Fibroblast of mammary gland (primary cell): Measurements from ENCODE around the gene GNL3.

Source experiments
- DNase-seq: peaks from one replicate; pipeline ENCODE4 v3.0.0-alpha.2; 2010; ENCODE audit warnings: low read depth
- H3K4me3 ChIP-seq: 2 replicates; pipeline ENCODE4 v1.5.1; 2011; ENCODE audit warnings: low read depth, mild to moderate bottlenecking, low read length, moderate library complexity; ENCODE audit not compliant: control insufficient read depth
- CTCF ChIP-seq: conservative IDR thresholded peaks from 2 replicates; pipeline ENCODE4 v1.5.1; 2011; ENCODE audit warnings: low read depth, low read length, inconsistent platforms; ENCODE audit not compliant: control insufficient read depth, insufficient read depth

GNL3 gene

DNA sequence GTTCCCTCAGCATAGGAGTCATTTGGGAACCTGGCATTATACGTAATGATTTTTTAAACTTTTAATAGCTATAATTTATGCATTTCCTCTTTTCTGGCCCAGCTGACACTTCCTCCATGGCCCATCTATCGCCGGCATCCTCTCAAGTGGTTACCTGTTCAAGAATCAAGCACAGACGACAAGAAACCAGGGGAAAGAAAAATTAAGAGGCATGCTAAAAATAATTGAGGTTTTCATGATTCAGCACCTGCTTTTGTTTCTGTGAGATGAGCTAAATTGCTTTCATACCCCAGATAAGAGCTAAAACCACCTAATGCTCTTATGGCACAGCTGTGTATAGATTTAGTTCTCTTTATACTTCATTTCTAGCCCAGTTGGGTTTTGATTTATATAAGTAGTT lies 21.8 kb downstream of the GNL3 start:
- H3K4me3 ChIP-seq: peak overlapping the region; percentile 97
- no peak for TF ChIP-seq CTCF
- no peak for DNase-seq

GRCh38 chr3:52710512-52710911 lies 24.7 kb downstream of the GNL3 start:
- no peak overlapping the region for H3K4me3 ChIP-seq
- no peak for DNase-seq
- TF ChIP-seq CTCF: no peak

- H3K4me3 ChIP-seq: no peak overlapping the region
- no peak for DNase-seq
- TF ChIP-seq CTCF: no peak
These were observed 26.7 kb downstream of the GNL3 start for GRCh38 chr3:52712291-52713212.

DNA sequence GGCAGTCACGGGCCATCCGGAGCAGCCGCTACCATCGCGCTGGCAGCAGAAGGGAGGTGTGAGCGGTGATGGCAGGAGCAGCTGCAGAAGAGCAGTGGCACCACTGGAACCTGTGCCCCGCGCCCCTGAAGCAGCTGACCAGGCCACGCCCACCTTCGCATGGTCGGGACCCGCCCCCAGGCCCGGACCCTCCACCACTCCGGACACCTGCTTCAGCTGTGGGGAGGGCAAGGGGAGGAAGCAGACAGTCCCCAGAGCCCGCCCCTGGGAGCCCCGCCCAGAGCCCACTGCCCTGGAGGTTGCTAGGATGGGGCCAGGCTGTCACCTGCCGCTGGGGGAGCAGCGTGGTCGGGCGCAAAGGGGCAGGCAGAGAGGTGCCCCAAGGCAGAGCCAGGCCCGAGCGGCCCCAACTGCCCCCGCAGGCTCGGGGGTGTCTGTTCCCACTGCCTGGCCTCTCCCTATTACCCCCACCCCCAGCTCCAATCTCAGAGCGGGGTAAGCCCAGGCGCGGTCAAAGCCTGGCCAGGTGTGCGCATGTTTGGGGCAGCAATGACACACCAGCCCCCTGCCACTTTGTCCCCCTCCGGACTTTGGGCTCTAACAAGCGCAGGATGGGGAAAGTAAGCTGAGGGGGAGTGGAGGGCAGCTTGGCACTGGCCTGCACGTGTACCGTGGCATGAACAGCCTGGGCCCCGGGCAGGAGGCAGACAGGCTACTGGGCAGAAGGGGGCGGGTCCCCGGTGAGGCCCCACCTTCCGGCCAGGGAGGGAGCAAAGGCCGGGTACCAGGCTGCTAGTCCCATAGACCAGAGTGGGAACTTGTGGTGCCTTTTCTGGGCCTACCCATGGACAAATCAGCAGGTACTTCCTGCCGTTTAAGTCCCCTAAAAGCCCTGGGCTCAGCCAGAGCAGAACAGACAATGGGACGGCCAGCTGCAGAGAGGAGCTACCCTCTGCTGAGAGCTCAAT lies 28.8 kb downstream of the GNL3 start:
- DNase-seq: no peak
- H3K4me3 ChIP-seq: no peak overlapping the region
- no peak for TF ChIP-seq CTCF

- no peak for DNase-seq
- no peak overlapping the region for H3K4me3 ChIP-seq
- TF ChIP-seq CTCF: no peak
These were observed 30.0 kb downstream of the GNL3 start for GRCh38 chr3:52715714-52716305.

- TF ChIP-seq CTCF: no peak
- no peak for DNase-seq
- H3K4me3 ChIP-seq: no peak overlapping the region
These were observed 33.8 kb downstream of the GNL3 start for GRCh38 chr3:52719618-52720017.
